Limb (tissue), 2 donors: ENCODE data around the gene IL15.
"Not testable (repeated sequence)": the region's sequence is repeated elsewhere in the genome, so short reads cannot be mapped to it uniquely, and the experiment has no call there.

Experiments used
- DNase-seq, 2 donors: peaks; one replicate each; pipeline ENCODE4 v3.0.0-alpha.2; 2016; ENCODE audit errors: extremely low spot score in 2 of 2

IL15 gene

DNA sequence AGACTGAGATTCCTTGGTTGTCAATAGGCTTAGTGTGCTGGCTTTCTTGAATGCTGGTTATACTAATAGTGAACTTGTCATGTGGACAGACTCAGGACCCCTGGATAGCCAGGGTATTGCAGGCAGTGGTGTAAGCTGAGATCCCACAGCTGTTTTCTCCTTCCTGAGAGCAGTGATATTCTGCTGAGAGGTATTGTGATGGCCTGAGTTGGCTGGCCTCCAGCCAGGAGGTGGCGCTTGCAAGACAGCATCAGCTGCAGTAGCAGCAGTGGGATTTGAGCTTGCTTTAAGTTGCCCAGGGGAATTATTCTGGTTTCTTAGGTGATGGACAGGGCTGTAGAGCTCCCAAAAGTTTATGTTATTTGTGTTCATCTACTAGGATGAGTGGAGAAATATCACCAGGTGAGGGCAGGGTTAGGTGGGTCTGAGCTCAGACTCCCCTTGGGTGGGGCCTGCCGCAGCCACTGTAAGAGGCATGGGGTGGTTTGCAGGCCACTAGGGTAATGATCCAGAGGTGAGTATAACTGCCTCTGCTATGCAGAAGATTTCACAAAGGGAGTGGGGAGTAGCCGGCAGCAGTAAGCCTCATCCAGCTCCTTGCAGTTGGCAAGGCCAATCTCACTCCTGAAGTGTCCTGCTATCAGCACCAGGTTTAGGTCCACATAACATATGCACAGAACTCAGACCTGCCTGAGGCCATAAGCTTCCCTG is 66.2 kb downstream of the IL15 start:
- peak; percentile 12 to 47 for DNase-seq

- DNase-seq, result no peak
Measured at GRCh38 chr4:141703497-141703896, 67.1 kb downstream of the IL15 start.

DNA sequence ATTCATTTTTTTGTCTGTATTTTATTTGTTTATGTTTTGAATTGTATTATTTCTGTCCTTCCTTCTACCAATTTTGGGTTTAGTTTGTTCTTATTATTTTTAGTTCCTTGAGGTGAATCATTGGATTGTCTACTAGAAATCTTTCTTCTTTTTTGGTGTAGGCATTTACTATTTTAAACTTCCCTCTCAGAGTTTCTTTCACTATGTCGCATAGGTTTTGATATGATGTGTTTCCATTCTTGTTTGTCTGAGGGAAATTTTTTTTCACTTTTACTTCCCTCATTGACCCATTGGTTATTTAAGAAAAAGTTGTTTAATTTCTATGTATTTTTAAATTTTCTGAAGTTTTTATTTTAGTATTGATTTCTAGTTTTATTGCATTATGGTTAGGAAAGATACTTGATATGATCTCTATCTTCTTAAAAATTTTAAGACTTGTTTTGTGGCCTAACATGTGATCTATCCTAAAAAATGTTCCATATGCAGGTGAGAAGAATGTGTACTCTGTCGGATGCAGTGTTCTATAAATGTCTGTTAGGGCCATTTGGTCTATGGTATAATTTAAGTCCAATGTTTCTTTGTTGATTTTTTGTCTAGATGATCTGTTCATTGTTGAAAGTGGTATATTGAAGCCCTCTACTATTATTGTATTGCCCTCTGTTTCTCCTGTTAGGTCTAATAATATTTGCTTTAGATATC is 68.8 kb downstream of the IL15 start:
- DNase-seq, result no peak

- no peak for DNase-seq
Measured at GRCh38 chr4:141705747-141706377, 69.5 kb downstream of the IL15 start.

DNA sequence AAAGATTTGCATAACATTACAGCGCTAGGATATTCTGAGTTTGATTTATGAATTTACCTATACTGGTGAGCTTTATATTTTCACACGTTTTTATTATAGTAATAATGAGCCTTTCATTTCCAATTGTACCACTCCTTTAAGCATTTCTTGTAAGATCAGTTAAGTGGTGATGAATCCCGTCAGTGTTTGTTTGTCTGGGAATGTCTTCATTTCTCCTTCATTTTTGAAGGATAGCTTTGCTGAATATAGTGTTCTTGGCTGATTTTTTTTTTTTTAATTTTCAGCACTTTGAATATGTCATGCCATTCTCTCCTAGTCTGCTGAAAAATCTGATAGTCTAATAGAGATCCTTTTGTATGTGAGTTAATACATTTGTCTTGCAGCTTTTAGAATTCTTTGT is 70.1 kb downstream of the IL15 start:
- no peak for DNase-seq

DNA sequence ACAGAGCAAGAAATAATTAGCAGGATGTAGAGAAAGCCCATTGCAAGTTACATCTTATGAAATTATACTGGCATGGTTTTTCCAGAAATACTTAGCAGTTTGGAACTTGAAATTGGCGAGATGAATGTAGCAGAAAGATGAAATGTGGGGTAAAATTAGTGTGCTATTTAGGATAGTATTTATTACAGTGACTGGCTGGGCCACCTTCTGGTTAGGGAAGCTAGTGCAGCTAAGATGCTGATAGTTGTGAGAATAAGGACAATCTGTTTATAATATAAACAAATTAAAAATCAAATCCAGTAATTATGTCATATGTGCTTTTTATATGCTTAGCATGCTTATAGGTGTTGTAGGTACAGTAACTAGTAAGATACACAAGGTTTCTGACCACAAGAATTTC is 74.8 kb downstream of the IL15 start:
- peak in 1 of 2 donors; percentile 8 for DNase-seq

GRCh38 chr4:141713185-141713584 is 76.8 kb downstream of the IL15 start:
- no peak for DNase-seq

- DNase-seq, result no peak
Measured at GRCh38 chr4:141713771-141714445, 77.5 kb downstream of the IL15 start.

DNA sequence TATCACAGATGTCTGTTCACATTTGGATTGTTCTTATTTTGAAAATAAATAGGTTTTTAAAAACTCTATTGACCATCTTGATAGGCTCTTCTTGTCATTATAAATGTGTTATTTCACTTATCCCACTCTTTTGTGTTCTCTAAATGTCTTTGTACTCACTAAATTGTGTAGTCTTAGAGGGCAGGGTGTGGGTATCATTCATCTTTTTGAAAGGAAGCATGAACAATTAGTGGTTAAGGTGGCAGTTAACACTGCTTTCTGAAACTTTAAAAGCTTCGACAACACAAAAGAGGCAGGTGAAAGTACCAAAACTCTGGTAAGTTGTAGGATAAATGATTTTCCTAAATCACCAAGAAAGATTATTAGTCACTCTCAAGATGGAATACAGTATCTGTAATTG is 83.2 kb downstream of the IL15 start:
- DNase-seq, result no peak

DNA sequence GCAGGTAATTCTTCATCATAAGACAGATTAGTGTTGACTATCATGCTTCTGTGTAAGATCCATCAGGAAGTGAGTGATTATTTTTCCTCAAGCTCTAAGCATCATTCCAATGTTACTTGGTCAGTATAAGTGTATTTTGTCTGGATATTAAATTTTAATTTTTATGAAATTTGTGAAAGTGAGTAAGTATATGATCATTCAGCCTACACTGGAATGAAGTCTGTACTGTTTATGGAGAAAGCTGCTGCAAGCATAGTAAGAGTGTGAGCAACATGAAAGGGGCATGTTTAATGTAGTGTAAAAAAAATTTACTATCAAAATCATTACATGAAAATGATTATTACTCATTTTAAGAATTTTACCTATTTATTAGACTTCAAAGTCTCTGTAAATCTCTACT is 84.8 kb downstream of the IL15 start:
- DNase-seq, result no peak

DNA sequence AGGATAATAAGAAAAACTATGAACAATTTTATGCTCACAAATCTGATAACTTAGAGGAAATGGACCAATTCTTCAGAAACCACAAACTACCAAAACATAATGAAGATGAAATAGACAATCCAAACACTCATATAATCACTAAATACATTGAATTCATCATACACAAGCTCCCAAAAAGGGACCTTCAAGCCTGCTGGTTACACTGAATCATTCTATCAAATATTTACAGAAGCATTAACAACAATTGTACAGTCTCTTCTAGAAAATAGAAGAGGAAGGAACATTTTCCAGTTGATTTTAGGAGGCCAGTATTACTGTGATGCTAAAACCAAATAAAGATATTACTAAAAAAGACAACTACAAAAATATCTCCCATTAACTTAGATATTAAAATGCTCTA is 88.3 kb downstream of the IL15 start:
- no peak for DNase-seq

DNA sequence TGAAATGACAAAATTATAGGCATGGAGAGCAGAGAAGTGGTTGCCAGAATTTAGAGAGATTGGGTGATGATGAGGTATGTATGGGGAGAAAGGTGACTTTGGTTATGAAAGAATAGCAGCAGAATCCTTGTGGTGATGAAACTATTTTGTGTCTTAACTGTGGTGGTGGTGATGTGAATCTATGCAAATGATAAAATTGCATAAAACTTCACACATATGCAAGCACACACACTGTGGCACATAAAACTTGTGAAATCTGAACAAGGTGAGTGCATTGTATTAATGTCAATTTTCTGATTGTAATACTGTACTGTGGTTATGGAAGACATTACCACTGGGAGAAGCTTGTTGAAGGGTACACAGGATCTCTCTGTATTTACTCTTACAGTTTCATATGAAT is 91.0 kb downstream of the IL15 start:
- no peak for DNase-seq

GRCh38 chr4:141730805-141731204 is 94.4 kb downstream of the IL15 start:
- DNase-seq, result no peak

DNA sequence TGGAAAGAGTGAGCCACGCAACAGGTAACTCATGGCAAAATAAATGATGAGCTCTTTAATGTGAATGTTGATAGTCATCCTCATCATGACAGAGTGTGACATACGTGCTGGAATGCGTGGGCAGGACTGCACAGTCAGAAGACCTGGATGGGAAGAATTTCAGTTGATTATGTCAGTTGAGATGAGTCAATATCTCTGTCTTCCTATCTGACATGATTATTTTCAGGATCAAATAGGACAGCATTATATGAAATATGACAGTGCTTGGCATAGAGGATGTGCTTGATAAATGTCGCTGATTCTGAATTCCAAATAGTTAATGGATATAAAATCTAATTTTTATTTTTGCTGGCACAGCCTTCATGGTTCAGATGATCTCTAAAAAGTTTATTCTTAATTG is 95.1 kb downstream of the IL15 start:
- DNase-seq, result no peak

DNA sequence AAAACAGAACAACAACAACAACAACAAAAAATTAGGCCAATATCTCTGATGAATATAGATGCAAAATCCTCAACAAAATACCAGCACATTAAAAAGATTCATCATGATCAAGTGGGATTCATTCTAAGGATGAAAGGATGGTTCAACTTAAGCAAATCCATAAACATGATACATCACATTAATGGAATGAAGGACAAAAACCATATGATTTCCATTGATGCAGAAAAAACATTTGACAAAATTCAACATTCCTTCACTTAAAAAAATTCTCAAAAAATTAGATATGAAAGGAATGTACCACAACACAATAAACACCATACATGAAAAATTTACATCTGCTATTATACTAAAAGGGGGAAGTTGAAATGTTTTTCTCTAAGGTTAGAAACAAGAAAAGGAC is 103.3 kb downstream of the IL15 start:
- DNase-seq, result no peak

DNA sequence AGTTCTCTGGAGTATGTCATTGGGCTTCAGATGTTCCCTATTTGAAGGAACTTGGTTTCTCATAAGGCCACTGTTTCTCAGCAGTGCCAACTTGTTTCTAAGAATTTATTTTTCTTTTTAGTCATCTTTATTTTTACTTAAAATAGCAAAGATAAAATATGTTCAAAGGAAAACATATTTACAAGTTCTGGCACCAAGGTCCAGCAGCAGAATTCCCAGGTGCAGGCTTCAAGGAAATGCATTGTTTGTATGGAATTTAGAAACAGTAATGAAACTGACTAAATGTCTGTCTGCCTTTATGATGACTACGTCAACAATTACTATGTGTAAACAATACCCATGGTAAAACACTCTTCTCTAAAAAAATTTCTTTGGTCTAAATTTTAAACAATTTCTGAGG is 109.6 kb downstream of the IL15 start:
- no peak for DNase-seq

DNA sequence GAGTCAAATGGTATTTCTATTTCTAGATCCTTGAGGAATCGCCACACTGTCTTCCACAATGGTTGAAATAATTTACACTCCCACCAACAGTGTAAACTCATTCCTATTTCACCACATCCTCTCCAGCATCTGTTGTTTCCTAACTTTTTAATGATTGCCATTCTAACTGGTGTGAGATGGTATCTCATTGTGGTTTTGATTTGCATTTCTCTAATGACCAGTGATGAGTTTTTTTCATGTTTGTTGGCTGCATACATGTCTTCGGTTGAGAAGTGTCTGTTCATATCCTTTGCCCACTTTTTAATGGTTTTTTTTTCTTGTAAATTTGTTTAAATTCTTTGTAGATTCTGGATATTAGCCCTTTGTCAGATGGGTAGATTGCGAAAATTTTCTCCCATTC is 115.4 kb downstream of the IL15 start:
- not testable (repeated sequence) for DNase-seq

DNA sequence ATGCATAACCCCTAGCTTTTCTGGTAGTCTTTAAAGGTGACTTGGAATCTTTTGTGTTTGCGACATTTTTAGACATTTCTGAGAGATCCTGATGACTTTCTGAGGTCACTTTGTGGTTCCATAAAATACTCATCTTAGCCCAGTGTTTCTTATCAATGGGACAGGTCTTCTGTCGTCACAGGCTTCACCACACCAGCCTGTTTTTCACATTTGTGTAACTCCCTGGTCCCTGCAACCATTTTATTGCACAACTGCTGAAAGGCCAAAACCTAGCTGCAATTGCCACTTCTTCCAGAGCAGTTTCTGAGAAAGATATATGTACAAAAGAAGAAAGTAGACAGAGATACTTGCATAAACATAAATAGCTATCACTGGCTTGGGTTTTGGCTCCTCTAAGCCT is 120.9 kb downstream of the IL15 start:
- DNase-seq, result no peak

DNA sequence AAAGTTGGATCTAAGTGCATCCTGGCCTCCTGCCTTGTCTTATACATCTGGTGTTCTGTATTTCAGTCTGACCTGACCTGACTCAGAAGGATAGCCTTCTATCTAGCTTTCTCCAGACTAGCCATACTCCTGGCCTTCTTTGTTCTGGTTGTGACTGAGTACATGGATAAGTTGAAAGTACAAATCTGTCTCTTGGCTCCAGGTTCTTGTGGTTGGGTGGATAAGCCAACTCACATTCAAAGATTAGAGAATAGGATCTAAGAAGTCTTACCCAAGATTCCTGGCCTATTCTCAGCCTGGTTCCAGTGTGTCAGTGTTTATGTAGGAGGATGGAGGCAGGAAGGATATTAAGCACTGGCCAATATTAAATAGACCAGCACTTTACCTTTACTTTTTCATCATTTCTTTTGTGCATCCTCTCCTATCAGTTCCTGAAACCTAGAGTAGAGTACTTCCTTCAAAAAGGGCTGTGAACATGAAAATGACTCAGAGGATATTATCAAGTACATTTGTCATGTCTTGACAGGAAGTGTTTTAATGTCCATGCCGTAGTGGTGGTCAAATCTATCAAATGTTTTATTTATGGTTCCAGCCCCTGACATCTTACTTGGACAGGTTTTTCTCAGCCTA is 123.5 kb downstream of the IL15 start:
- DNase-seq, result no peak

- no peak for DNase-seq
Measured at GRCh38 chr4:141761926-141762325, 125.5 kb downstream of the IL15 start.

DNA sequence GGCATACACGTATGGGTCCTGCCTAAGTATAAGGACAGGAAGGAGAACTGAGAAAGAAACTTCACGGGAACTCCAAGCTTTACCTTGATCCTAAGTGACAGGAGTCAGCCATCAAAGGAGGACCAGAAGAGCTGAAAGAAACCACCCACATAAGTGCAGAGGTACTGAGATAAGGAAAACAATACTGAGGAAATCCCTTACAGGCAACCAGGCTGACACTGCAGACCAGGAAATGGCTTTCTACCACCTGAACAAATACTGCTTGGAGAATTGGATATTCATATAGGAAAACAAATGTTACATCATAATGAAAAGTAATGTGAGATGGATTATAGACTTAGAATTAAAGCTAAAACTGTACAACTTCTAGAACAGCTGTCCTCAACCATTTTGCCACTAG is 127.0 kb downstream of the IL15 start:
- no peak for DNase-seq

- DNase-seq, result peak in 1 of 2 donors; percentile 15
Measured at GRCh38 chr4:141768954-141769353, 132.6 kb downstream of the IL15 start.
